CD4-positive, alpha-beta T cell (primary cell): ENCODE data around the gene RNASE8. TPM values are rescaled to one million over a fixed set of nuclear protein-coding genes. Genes with fewer than 3 reads are reported as not detected.

ENCODE experiments used
- ATAC-seq: fragments of 200-7000 bp; cut with Tn5 transposase; one replicate; pipeline ENCODE4 v1.10.0; 2022; ENCODE audit warnings: mild to moderate bottlenecking; ENCODE audit not compliant: poor library complexity
- CTCF ChIA-PET: fragments of 350-600 bp; sonication (Branson Sonifier 250); formaldehyde crosslinking; loops from one replicate; lab custom pipeline; 2021; ENCODE audit warnings: antibody characterized with exemption, inconsistent platforms; lab: Charles Lee
- POLR2A ChIA-PET: fragments of 350-600 bp; sonication (Branson Sonifier 250); formaldehyde crosslinking; loops from one replicate; lab custom pipeline; 2021; ENCODE audit warnings: antibody characterized with exemption, inconsistent platforms; lab: Charles Lee
- DNase-seq, 14 experiments: peaks; one replicate each; pipeline ENCODE4 v3.0.0-alpha.2; 2013 to 2020; ENCODE audit warnings: mixed read lengths in 2 of 14
- H3K27ac ChIP-seq, 2 donors: one replicate each; pipeline versions ENCODE4 v1.5.1 to v1.7.0; 2013; ENCODE audit warnings: low read length in 2 of 2, low read depth in 1 of 2, mild to moderate bottlenecking in 1 of 2
- H3K27me3 ChIP-seq, 2 experiments: 1 replicate in 1 of 2; 2 replicates in 1 of 2; pipeline versions ENCODE4 v1.6.1 to v1.7.0; 2013; ENCODE audit warnings: low read length in 2 of 2, control low read depth in 1 of 2, mild to moderate bottlenecking in 1 of 2, moderate library complexity in 1 of 2; ENCODE audit not compliant: insufficient read depth in 2 of 2, control insufficient read depth in 1 of 2
- H3K36me3 ChIP-seq: one replicate; pipeline ENCODE4 v1.6.1; 2013; ENCODE audit warnings: low read length, control low read depth; ENCODE audit not compliant: insufficient read depth
- H3K4me1 ChIP-seq: one replicate; pipeline ENCODE4 v1.6.1; 2013; ENCODE audit warnings: low read length, control low read depth; ENCODE audit not compliant: insufficient read depth
- H3K4me3 ChIP-seq: one replicate; pipeline ENCODE4 v1.5.1; 2013; ENCODE audit warnings: mild to moderate bottlenecking, low read length, moderate library complexity
- H3K9me3 ChIP-seq, 2 experiments: 1 replicate in 1 of 2; 2 replicates in 1 of 2; pipeline versions ENCODE4 v1.6.1 to v1.7.0; 2013; ENCODE audit warnings: low read length in 2 of 2, mild to moderate bottlenecking in 2 of 2, control low read depth in 1 of 2, moderate library complexity in 1 of 2; ENCODE audit not compliant: control insufficient read depth in 1 of 2, insufficient read depth in 1 of 2
- H3K27ac Mint-ChIP-seq: one replicate; pipeline ENCODE4 v1.8.0; 2020; ENCODE audit warnings: mixed read lengths
- H3K27me3 Mint-ChIP-seq: one replicate; pipeline ENCODE4 v1.8.0; 2021; ENCODE audit warnings: mixed read lengths
- H3K36me3 Mint-ChIP-seq: one replicate; pipeline ENCODE4 v1.8.0; 2021; ENCODE audit warnings: low read depth, mixed read lengths
- H3K4me1 Mint-ChIP-seq: one replicate; pipeline ENCODE4 v1.8.0; 2021; ENCODE audit warnings: low read depth, mixed read lengths
- H3K4me3 Mint-ChIP-seq: one replicate; pipeline ENCODE4 v1.8.0; 2020; ENCODE audit warnings: mild to moderate bottlenecking, mixed read lengths
- H3K9me3 Mint-ChIP-seq: one replicate; pipeline ENCODE4 v1.8.0; 2020; ENCODE audit warnings: mixed read lengths
- intact Hi-C, 2 experiments: fragments of 100-400 bp; cut with DNase I in 1 of 2; cut with micrococcal nuclease in 1 of 2; formaldehyde crosslinking; loops; one replicate each; pipeline versions ENCODE4 v1.15.1 to v1.9.0; 2023 to 2025; cut with DNase I, micrococcal nuclease
- total RNA-seq, 174 experiments: library from RNA in 2 of 174; stranded (reverse) in 2 of 174; gene quantifications; one replicate each; pipeline ENCODE4 v1.2.3 and lab custom pipeline; 2021 to 2026
- TF ChIP-seq, protein P1 (sequence below): fragments of 200-600 bp; IDR thresholded peaks from one replicate; pipeline ENCODE4 v1.8.0; 2022; ENCODE audit warnings: antibody characterized with exemption, mild to moderate bottlenecking

RNASE8 gene
- total RNA-seq, 2 experiments from 2014 or later, result not detected

DNA sequence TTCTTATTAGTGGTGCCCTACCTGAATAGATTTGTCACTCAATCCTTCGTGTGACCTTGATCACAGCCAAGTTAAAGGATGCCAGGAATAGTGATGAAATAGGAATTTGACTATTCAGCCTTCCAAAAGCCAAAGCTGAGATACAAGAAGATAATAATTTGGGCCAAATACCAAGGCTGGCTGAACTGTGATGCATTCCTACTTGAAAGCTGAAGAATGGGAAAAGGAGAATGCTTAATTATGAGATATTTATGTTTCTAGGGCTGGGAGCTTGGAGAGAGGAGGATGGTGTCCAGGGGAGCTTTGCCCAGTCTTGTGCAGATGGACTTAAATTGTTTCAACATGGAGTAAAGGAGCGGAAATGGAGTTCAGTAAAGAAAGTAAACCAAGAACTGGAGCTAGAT is 10.2 kb upstream of the RNASE8 start:
- no peak overlapping the region for H3K4me3 ChIP-seq
- H3K4me1 Mint-ChIP-seq, result peaks cover 11% of the 10 kb centered on the region
- intact Hi-C loops, result no loop called here
- TF ChIP-seq, protein P1, sequence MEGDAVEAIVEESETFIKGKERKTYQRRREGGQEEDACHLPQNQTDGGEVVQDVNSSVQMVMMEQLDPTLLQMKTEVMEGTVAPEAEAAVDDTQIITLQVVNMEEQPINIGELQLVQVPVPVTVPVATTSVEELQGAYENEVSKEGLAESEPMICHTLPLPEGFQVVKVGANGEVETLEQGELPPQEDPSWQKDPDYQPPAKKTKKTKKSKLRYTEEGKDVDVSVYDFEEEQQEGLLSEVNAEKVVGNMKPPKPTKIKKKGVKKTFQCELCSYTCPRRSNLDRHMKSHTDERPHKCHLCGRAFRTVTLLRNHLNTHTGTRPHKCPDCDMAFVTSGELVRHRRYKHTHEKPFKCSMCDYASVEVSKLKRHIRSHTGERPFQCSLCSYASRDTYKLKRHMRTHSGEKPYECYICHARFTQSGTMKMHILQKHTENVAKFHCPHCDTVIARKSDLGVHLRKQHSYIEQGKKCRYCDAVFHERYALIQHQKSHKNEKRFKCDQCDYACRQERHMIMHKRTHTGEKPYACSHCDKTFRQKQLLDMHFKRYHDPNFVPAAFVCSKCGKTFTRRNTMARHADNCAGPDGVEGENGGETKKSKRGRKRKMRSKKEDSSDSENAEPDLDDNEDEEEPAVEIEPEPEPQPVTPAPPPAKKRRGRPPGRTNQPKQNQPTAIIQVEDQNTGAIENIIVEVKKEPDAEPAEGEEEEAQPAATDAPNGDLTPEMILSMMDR, result no peak
- H3K36me3 Mint-ChIP-seq, result no peaks in the 10 kb centered on the region
- peaks cover 22% of the 10 kb centered on the region for H3K27me3 Mint-ChIP-seq
- ATAC-seq (no peak), DNase-seq (no peak)
- CTCF ChIA-PET, result interaction anchor here (1.2 to 1.9 kb wide), 3 partner anchors 15 to 45 kb away, joined by 3 to 9 read pairs (median 8); no protein-coding TSS in a partner anchor
- H3K36me3 ChIP-seq, result no peaks in the 10 kb centered on the region
- no peak overlapping the region for H3K27ac Mint-ChIP-seq
- H3K27ac ChIP-seq, result no peak overlapping the region
- H3K4me3 Mint-ChIP-seq, result no peak overlapping the region
- no peaks in the 10 kb centered on the region for H3K9me3 Mint-ChIP-seq
- POLR2A ChIA-PET, result interaction anchor here (0.5 kb wide), 1 partner anchor 240 kb away, joined by 3 read pairs; no protein-coding TSS in a partner anchor
- peaks cover 15% of the 10 kb centered on the region for H3K4me1 ChIP-seq
- H3K27me3 ChIP-seq, result no peaks in the 10 kb centered on the region
- H3K9me3 ChIP-seq, result no peaks in the 10 kb centered on the region

DNA sequence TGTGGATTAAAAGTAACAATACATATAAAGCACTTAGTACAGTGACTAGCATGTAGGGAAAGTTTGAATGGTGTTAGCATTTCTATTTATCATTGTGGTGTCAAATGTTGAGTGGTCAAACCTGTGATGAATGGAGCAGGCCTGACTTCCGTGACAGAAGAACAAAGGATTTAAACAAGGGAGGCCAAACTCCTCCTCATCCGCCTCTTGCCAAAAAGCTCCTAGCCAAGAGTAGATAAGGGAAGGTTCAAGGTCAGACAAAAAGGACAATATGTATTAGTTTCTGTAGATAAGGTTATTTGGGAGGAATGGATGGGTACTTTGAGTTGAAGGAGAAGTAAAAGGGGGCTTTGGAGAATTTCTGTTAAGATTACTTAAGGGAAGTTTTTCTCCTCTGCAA is 9.0 kb upstream of the RNASE8 start:
- no peaks in the 10 kb centered on the region for H3K9me3 Mint-ChIP-seq
- no peak for DNase-seq
- peaks cover 11% of the 10 kb centered on the region for H3K4me1 Mint-ChIP-seq
- H3K27ac Mint-ChIP-seq, result no peak overlapping the region
- intact Hi-C loops, result no loop called here
- peaks cover 10% of the 10 kb centered on the region for H3K4me1 ChIP-seq
- H3K27me3 Mint-ChIP-seq, result peaks cover 16% of the 10 kb centered on the region
- TF ChIP-seq, protein P1, result no peak
- no peaks in the 10 kb centered on the region for H3K36me3 Mint-ChIP-seq
- ChIA-PET POLR2A (no interaction called here), CTCF (interaction anchor here (1.9 kb wide), 1 partner anchor 34 kb away, joined by 8 read pairs; no protein-coding TSS in a partner anchor)
- H3K9me3 ChIP-seq, result no peaks in the 10 kb centered on the region
- no peaks in the 10 kb centered on the region for H3K27me3 ChIP-seq
- no peak for ATAC-seq
- H3K4me3 ChIP-seq, result no peak overlapping the region
- no peaks in the 10 kb centered on the region for H3K36me3 ChIP-seq
- H3K4me3 Mint-ChIP-seq, result no peak overlapping the region
- H3K27ac ChIP-seq, result no peak overlapping the region

GRCh38 chr14:21049271-21049673 is 8.3 kb upstream of the RNASE8 start:
- no peak overlapping the region for H3K27ac Mint-ChIP-seq
- DNase-seq (no peak), ATAC-seq (no peak)
- ChIA-PET CTCF (interaction anchor here (1.9 kb wide), 1 partner anchor 35 kb away, joined by 8 read pairs; no protein-coding TSS in a partner anchor), POLR2A (no interaction called here)
- Histone ChIP-seq H3K27ac (no peak overlapping the region), H3K36me3 (no peaks in the 10 kb centered on the region), H3K4me3 (no peak overlapping the region), H3K4me1 (peaks cover 7% of the 10 kb centered on the region), H3K9me3 (no peaks in the 10 kb centered on the region), H3K27me3 (no peaks in the 10 kb centered on the region)
- intact Hi-C loops, result no loop called here
- H3K9me3 Mint-ChIP-seq, result no peaks in the 10 kb centered on the region
- H3K27me3 Mint-ChIP-seq, result peaks cover 16% of the 10 kb centered on the region
- TF ChIP-seq, protein P1, result no peak
- no peak overlapping the region for H3K4me3 Mint-ChIP-seq
- peaks cover 8% of the 10 kb centered on the region for H3K4me1 Mint-ChIP-seq
- H3K36me3 Mint-ChIP-seq, result no peaks in the 10 kb centered on the region
